Hematopoietic multipotent progenitor cell treated with erythropoietin and hydrocortisone succinate and interleukin-3 and kit ligand, for 4 days (in vitro differentiated cells): ENCODE measurements around the gene ZNF425.
"Not testable (repeated sequence)": the region's sequence is repeated elsewhere in the genome, so short reads cannot be mapped to it uniquely, and the experiment has no call there.

Source experiments
- DNase-seq: peaks from one replicate; pipeline ENCODE4 v3.0.0-alpha.2; 2015

The ZNF425 gene

GRCh38 chr7:149072438-149072775 is 53.7 kb downstream of the ZNF425 start:
- DNase-seq: no peak

DNA sequence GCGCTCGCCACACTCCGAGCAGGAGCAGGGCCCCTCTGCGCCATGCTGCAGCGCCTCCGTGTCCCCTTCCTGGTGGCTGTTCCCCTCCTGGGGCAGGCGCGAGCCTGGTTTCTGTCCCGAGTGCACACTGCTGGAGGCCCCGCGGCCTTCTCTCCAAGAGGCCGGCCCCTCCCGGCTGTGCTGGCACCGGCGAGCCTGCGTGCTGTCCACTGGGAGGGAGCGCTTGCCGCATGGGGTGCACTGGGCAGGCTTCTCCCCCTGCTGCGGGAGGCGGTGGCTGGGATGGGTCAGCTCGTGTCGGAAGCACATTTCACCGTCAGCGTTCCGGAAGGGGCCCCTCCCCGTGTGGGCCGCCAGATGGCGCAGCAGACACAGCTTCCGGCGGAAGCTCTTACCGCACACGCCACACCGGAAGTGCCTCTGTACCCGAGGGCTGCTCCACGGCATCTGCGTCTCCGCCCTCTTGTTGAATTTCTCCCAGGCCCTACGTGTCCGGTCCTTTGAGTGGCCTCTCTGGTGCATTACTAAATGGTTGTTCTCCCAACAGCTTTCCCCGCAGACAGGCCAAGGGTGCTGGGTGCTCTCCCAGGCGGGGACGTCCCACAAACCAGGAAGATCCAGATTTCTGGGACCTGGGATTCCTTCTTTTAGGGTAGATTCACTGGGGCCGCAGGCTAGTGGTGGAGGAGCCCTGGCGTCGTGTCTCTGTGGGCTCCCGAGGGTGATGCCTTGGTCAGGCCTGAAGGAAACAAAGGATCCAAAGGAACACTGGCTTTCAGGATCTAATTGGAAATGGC is 54.3 kb downstream of the ZNF425 start:
- peak; percentile 71 for DNase-seq

DNA sequence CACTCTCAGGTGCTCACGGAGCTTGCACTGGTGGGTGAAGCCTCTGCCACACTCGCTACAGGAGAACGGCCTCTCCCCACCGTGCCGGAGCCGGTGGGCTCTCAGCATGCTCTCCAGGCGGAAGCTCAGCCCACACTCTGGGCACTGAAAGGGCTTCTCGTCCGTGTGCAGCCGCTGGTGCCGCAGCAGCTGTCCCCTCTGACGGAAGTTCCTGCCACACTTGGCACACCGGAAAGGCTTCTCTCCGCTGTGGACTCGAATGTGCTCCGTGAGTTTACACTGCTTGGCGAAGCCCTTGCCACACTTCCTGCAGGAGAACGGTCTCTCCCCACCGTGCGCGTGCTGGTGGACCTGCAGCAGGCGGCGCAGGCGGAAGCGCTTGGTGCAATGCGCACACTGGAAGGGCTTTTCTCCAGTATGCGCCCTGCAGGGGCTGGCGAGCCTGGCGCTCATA is 54.9 kb downstream of the ZNF425 start:
- DNase-seq: no peak

GRCh38 chr7:149070372-149071125 is 55.6 kb downstream of the ZNF425 start:
- DNase-seq: no peak

DNA sequence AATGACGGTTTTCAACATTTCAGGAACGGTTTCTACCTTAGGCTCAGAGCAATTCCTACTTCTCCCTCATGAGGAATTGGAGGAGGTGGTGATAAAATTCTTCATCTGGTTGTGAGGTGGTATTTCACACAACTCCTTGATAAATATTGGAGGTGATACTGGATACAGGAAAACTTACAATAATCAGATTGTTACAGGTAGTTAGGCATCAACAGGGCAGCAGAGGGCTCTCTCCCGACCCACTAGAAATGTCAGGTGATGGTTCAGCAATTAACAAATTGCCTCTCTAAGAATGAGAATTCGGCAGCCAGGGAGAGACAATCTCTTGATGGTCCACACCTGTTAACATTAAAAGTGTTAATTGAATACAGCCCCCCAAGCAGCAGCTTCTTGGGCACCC is 58.3 kb downstream of the ZNF425 start:
- DNase-seq: no peak

DNA sequence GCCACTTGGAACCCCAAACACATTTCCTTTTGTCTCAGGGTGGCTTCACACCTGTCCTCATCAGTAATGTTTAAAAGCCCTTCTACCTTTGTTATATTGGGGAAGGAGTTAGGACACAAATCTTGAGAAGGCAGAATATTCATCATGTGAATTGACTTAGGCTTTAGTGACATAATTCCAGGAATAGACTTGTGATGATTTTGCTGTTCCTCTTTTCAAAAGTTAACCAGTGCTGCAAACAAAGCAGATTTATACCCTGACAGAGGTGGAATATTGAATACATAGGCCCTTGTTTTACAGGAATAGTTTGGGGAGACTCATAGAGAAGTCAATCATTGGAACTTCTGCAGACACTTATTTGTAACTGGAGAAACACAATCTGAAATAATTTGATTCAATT is 62.6 kb downstream of the ZNF425 start:
- DNase-seq: no peak

- DNase-seq: not testable (repeated sequence)
These were observed 63.8 kb downstream of the ZNF425 start for GRCh38 chr7:149062217-149062899.

GRCh38 chr7:149060156-149060555 is 66.0 kb downstream of the ZNF425 start:
- DNase-seq: no peak

DNA sequence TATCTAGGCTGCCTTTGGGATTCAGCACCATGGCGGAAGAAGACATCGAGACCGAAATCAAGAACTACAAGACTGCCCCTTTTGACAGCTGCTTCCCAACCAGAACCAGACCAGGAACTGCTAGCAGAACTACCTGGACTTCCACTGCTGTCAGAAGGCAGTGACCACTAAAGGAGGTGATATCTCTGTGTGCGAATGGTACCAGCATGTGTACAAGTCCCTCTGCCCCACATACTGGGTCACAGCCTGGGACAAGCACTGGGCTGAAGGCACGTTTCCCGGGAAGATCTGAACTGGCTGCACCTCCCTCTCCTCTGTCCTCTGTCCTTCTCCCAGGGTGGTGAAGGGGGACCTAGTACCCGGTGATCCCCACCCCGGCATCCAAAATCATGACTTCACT is 72.2 kb downstream of the ZNF425 start:
- no peak for DNase-seq

DNA sequence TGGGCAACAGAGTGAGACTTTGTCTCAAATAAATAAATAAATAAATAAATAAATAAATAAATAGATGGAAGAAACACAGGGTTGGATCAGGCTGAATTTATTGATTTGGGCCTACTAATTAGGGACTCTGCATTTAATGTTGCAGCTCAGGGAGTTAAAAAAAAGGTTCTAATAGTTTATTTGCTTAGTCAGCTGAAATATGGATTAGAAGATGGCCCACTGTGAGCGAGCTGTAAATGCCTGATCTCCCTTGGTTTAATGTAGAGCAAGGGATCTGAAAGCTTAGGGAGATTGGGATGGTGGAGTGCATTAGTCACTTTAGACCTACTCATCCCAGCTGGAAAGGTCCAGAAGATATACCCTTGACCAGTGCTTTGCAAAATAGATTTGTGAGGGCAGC is 72.7 kb downstream of the ZNF425 start:
- DNase-seq: no peak
